Measurements from ENCODE around the gene GUCY1A2. TPM values are rescaled to one million over a fixed set of nuclear protein-coding genes. Genes with fewer than 3 reads are reported as not detected.

GUCY1A2 gene
- total RNA-seq, 1 experiment from 2014 or later = 0.55 TPM

DNA sequence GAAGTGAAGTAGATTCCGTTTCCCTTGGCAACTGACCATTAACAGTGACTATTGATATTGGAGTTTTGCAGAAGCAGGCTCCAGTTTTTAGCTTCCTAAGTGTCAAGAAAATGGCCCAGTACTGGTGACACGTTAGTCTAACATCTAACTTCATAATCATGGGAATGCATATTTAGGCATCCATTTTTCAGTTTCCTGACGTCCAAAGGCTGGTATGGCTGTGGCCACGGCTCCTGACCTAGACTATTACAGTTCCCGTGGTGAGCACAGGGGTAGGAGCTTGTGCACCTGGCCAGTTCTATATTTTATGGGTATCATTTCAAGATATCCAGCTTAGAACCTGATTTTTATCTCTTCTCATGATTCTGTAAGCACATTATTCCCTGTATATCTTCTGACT lies 323.8 kb downstream of the GUCY1A2 start:
- TF ChIP-seq, protein P1, sequence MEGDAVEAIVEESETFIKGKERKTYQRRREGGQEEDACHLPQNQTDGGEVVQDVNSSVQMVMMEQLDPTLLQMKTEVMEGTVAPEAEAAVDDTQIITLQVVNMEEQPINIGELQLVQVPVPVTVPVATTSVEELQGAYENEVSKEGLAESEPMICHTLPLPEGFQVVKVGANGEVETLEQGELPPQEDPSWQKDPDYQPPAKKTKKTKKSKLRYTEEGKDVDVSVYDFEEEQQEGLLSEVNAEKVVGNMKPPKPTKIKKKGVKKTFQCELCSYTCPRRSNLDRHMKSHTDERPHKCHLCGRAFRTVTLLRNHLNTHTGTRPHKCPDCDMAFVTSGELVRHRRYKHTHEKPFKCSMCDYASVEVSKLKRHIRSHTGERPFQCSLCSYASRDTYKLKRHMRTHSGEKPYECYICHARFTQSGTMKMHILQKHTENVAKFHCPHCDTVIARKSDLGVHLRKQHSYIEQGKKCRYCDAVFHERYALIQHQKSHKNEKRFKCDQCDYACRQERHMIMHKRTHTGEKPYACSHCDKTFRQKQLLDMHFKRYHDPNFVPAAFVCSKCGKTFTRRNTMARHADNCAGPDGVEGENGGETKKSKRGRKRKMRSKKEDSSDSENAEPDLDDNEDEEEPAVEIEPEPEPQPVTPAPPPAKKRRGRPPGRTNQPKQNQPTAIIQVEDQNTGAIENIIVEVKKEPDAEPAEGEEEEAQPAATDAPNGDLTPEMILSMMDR (conservative IDR thresholded peaks at IDR 0.05) = no peak
- Histone ChIP-seq H4K91ac (ENCODE audit: insufficient read length, low read depth, low read length) (no peak overlapping the region), H3K23me2 (ENCODE audit: insufficient read length, low read depth, low read length, poor library complexity, severe bottlenecking) (no peaks in the 10 kb centered on the region), H3K4me1 (ENCODE audit: insufficient read depth, low read length) (no peaks in the 10 kb centered on the region), H2BK120ac (ENCODE audit: low read depth, low read length, poor library complexity, severe bottlenecking) (no peak overlapping the region), H2AK5ac (ENCODE audit: insufficient read length, low read length) (no peak overlapping the region), H3K9ac (ENCODE audit: extremely low read depth, insufficient read length, low read length) (no peak overlapping the region), H3K56ac (ENCODE audit: insufficient read length, low read depth, low read length) (no peak overlapping the region), H4K8ac (replicated peaks; ENCODE audit: insufficient read length, low read depth, low read length) (no peak overlapping the region), H4K5ac (ENCODE audit: insufficient read length, low read depth, low read length) (no peak overlapping the region), H2BK15ac (ENCODE audit: low read depth, low read length) (no peak overlapping the region), H3K18ac (ENCODE audit: insufficient read length, low read depth, low read length) (no peak overlapping the region), H3K79me1 (ENCODE audit: insufficient read depth, low read depth, low read length, poor library complexity, severe bottlenecking) (no peaks in the 10 kb centered on the region), H3K9me3 (ENCODE audit: control insufficient read depth, low read depth, low read length) (no peaks in the 10 kb centered on the region), H2BK5ac (ENCODE audit: insufficient read length, low read length) (no peak overlapping the region), H2BK20ac (ENCODE audit: low read depth, low read length, poor library complexity, severe bottlenecking) (no peak overlapping the region), H3K79me2 (ENCODE audit: insufficient read depth, low read length) (no peaks in the 10 kb centered on the region), H4K20me1 (ENCODE audit: control insufficient read depth, insufficient read depth, insufficient read length) (no peaks in the 10 kb centered on the region), H3T11ph (ENCODE audit: low read length) (no peak overlapping the region), H2BK12ac (ENCODE audit: insufficient read length, low read depth, low read length) (no peak overlapping the region), H3K4ac (ENCODE audit: low read depth, low read length) (no peak overlapping the region), H3K23ac (ENCODE audit: insufficient read length, low read depth, low read length) (no peak overlapping the region), H3K14ac (ENCODE audit: insufficient read depth, low read length) (no peak overlapping the region), H2AFZ (ENCODE audit: low read length) (no peak overlapping the region), H3K27ac (ENCODE audit: insufficient read length, low read depth, low read length) (no peak overlapping the region), H3K27me3 (ENCODE audit: insufficient read depth, low read length) (no peaks in the 10 kb centered on the region), H3K4me2 (ENCODE audit: insufficient read depth, insufficient read length, low read length) (no peak overlapping the region)
- no CpG with 5 or more reads among the region's 5 CpGs for WGBS (ENCODE audit: extremely low coverage, insufficient read length, low lambda C conversion rate)
- no peak for DNase-seq
- no peaks in the 10 kb centered on the region for H3K27me3 Mint-ChIP-seq (ENCODE audit: low read depth)
- no peak overlapping the region for H3K4me3 Mint-ChIP-seq
- H3K4me1 Mint-ChIP-seq = no peaks in the 10 kb centered on the region
- no peaks in the 10 kb centered on the region for H3K36me3 Mint-ChIP-seq (ENCODE audit: insufficient read depth in 1 of 3, low read depth in 3 of 3)
- no peaks in the 10 kb centered on the region for H3K9me3 Mint-ChIP-seq
- H3K27ac Mint-ChIP-seq = no peak overlapping the region

Measured in H9 (cell line).